GM23338 (cell line): ENCODE data around the gene CCDC9B. TPM values are rescaled to one million over a fixed set of nuclear protein-coding genes. Genes with fewer than 3 reads are reported as not detected.

Experiments used
- ATAC-seq: fragments of 200-7000 bp; cut with Tn5 transposase; 3 replicates; pipeline ENCODE4 v1.9.1; 2020
- DNase-seq: peaks from one replicate; pipeline ENCODE4 v3.0.0-alpha.2; 2015; ENCODE audit warnings: low spot score
- H2AFZ ChIP-seq: fragments of 200-600 bp; sonication (generic); 2 replicates; pipeline ENCODE4 v1.8.0; 2016; ENCODE audit warnings: antibody characterized with exemption, mild to moderate bottlenecking, moderate library complexity
- H3F3A ChIP-seq: fragments of 200-600 bp; sonication (generic); replicated peaks from 2 replicates; pipeline ENCODE4 v1.8.0; 2017; ENCODE audit warnings: antibody characterized with exemption, mixed run types, low read depth
- H3K27ac ChIP-seq: fragments of 200-600 bp; sonication (generic); 2 replicates; pipeline ENCODE4 v1.6.1; 2016; ENCODE audit warnings: low read depth
- H3K27me3 ChIP-seq: fragments of 200-600 bp; sonication (generic); 2 replicates; pipeline ENCODE4 v1.8.0; 2016; ENCODE audit warnings: mild to moderate bottlenecking, mixed run types, moderate library complexity; ENCODE audit not compliant: insufficient read depth
- H3K36me3 ChIP-seq: fragments of 200-600 bp; sonication (generic); 2 replicates; pipeline ENCODE4 v1.8.0; 2016; ENCODE audit warnings: mild to moderate bottlenecking; ENCODE audit not compliant: insufficient read depth
- H3K4me1 ChIP-seq: fragments of 200-600 bp; sonication (generic); 2 replicates; pipeline ENCODE4 v1.8.0; 2016; ENCODE audit warnings: mild to moderate bottlenecking, moderate library complexity; ENCODE audit not compliant: insufficient read depth
- H3K4me2 ChIP-seq: fragments of 200-600 bp; sonication (generic); 2 replicates; pipeline ENCODE4 v1.7.1; 2017; ENCODE audit warnings: mixed run types
- H3K4me3 ChIP-seq: fragments of 200-600 bp; sonication (generic); 2 replicates; pipeline ENCODE4 v1.6.1; 2016; ENCODE audit warnings: mixed run types
- H3K79me2 ChIP-seq: fragments of 200-600 bp; sonication (generic); replicated peaks from 2 replicates; pipeline ENCODE4 v1.8.0; 2017; ENCODE audit warnings: mild to moderate bottlenecking; ENCODE audit not compliant: insufficient read depth
- H3K9me2 ChIP-seq: fragments of 200-600 bp; sonication (generic); 2 replicates; pipeline ENCODE4 v1.8.0; 2017; ENCODE audit not compliant: insufficient read depth
- H4K20me1 ChIP-seq: fragments of 200-600 bp; sonication (generic); replicated peaks from 2 replicates; pipeline ENCODE4 v1.8.0; 2017; ENCODE audit warnings: mild to moderate bottlenecking; ENCODE audit not compliant: insufficient read depth
- H3K27ac Mint-ChIP-seq: 2 replicates; pipeline ENCODE4 v1.8.0; 2020; ENCODE audit warnings: inconsistent platforms, mild to moderate bottlenecking, moderate library complexity, mixed read lengths
- H3K27me3 Mint-ChIP-seq: 3 replicates; pipeline ENCODE4 v1.8.0; 2022; ENCODE audit warnings: low read depth, mild to moderate bottlenecking, moderate library complexity, mixed read lengths, inconsistent platforms; ENCODE audit not compliant: insufficient read depth, poor library complexity
- H3K36me3 Mint-ChIP-seq: 3 replicates; pipeline ENCODE4 v1.8.0; 2021; ENCODE audit warnings: low read depth, mild to moderate bottlenecking, inconsistent platforms, moderate library complexity, mixed read lengths
- H3K4me1 Mint-ChIP-seq: 3 replicates; pipeline ENCODE4 v1.8.0; 2020; ENCODE audit warnings: mild to moderate bottlenecking, inconsistent platforms, mixed read lengths
- H3K4me3 Mint-ChIP-seq: 3 replicates; pipeline ENCODE4 v1.8.0; 2021; ENCODE audit warnings: moderate library complexity, mild to moderate bottlenecking, inconsistent platforms, mixed read lengths
- H3K9me3 Mint-ChIP-seq: 3 replicates; pipeline ENCODE4 v1.8.0; 2020; ENCODE audit warnings: moderate library complexity, mild to moderate bottlenecking, inconsistent platforms, mixed read lengths
- EZH2 ChIP-seq: fragments of 200-600 bp; sonication (generic); IDR thresholded peaks from one replicate; pipeline ENCODE4 v1.8.0; 2017; ENCODE audit warnings: antibody characterized with exemption, mild to moderate bottlenecking, low read depth; ENCODE audit not compliant: unreplicated experiment
- ZNF114 ChIP-seq: fragments of 250-450 bp; sonication (Bioruptor Pico); IDR thresholded peaks from 2 replicates; pipeline ENCODE4 v1.5.0; 2020; ENCODE audit warnings: mild to moderate bottlenecking, moderate library complexity
- ZNF331 ChIP-seq: fragments of 250-450 bp; sonication (Bioruptor Pico); IDR thresholded peaks from 2 replicates; pipeline ENCODE4 v1.5.0; 2020; ENCODE audit warnings: low read depth, mild to moderate bottlenecking, moderate library complexity
- ZNF462 ChIP-seq: fragments of 250-450 bp; sonication (Bioruptor Pico); IDR thresholded peaks from 2 replicates; pipeline ENCODE4 v1.5.0; 2020; ENCODE audit warnings: mild to moderate bottlenecking, moderate library complexity
- polyA plus RNA-seq: library from polyadenylated mRNA; unstranded; fragments of >200 nt; fragmentation: Nextera tagmentation; extraction: Ambion mirVana; gene quantifications from 2 replicates; pipeline ENCODE4 v1.2.1, GENCODE V29; 2016
- total RNA-seq: library from RNA; depleted of rRNA; stranded (reverse); fragments of >200 nt; shearing (Covaris generic); gene quantifications from 2 replicates; pipeline ENCODE4 v1.2.3, GENCODE V29; 2014

Gene CCDC9B
- total and polyA plus RNA-seq, 2 experiments from 2014 or later: 0.18 to 0.97 TPM

DNA sequence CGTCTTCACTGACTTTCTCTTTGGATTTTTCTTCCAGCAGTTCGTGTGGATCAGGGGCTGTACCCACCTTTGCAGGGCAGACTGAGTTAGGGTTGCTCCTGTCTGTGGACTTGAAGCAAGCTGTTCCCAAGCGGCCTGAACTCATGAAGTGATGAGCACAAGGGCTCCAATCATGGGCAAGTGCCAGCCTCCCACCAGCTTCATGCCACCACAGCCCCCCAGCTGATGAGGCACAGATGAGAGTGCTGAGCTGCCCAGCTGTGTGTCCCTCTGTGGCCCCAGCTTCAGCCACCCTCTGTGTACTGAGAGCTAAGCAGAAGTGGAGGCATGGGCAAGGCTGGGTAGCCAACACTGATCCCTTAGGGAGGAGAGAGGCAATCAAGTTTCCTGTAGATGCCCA, 29.7 kb downstream of the CCDC9B start:
- TF ChIP-seq ZNF114 (CRISPR knock-in tag) (no peak), ZNF462 (CRISPR knock-in tag) (no peak), ZNF331 (CRISPR knock-in tag) (no peak), EZH2 (no peak)
- peaks cover 29% of the 10 kb centered on the region for H3K4me1 ChIP-seq
- H3K27ac ChIP-seq: no peak overlapping the region
- H3K9me2 ChIP-seq: 0 out of 2 replicates have a peak, but pooled peaks cover 8% of the 10 kb centered on the region
- Mint-ChIP-seq H3K4me1 (peaks cover 31% of the 10 kb centered on the region), H3K27me3 (peaks cover 10% of the 10 kb centered on the region), H3K9me3 (no peaks in the 10 kb centered on the region), H3K27ac (no peak overlapping the region), H3K36me3 (no peaks in the 10 kb centered on the region), H3K4me3 (no peak overlapping the region)
- H3K4me2 ChIP-seq: no peak overlapping the region
- H3K27me3 ChIP-seq: peaks cover 3% of the 10 kb centered on the region; the same call in 1 of the 2 replicates
- H3K4me3 ChIP-seq: no peak overlapping the region
- no peaks in the 10 kb centered on the region for H3K79me2 ChIP-seq
- H3F3A ChIP-seq: 0 out of 2 replicates have a peak, but pooled peaks cover 5% of the 10 kb centered on the region
- no peaks in the 10 kb centered on the region for H3K36me3 ChIP-seq
- no peak for ATAC-seq
- DNase-seq: no peak
- no peaks in the 10 kb centered on the region for H4K20me1 ChIP-seq
- no peak overlapping the region for H2AFZ ChIP-seq
